CD14-positive monocyte (primary cell): ENCODE measurements around the gene PPIP5K1. TPM values are rescaled to one million over a fixed set of nuclear protein-coding genes. Genes with fewer than 3 reads are reported as not detected.

Experiments
- DNase-seq, 3 donors: peaks; one replicate each; pipeline ENCODE4 v3.0.0-alpha.2; 2011 to 2022
- H2AFZ ChIP-seq: 2 replicates; pipeline ENCODE4 v1.6.0; 2012; ENCODE audit warnings: mild to moderate bottlenecking, low read depth, low read length, inconsistent platforms; ENCODE audit not compliant: insufficient read depth, poor library complexity, severe bottlenecking
- H3K27ac ChIP-seq, 2 donors: 1 replicate in 1 of 2; 2 replicates in 1 of 2; pipeline ENCODE4 v1.5.1; 2012 to 2013; ENCODE audit warnings: low read length in 2 of 2, control low read depth in 1 of 2, inconsistent platforms in 1 of 2, low read depth in 1 of 2, mild to moderate bottlenecking in 1 of 2
- H3K27me3 ChIP-seq, 2 donors: one replicate each; pipeline versions ENCODE4 v1.6.0 to v1.6.1; 2011 to 2013; ENCODE audit warnings: low read length in 2 of 2; ENCODE audit not compliant: control insufficient read depth in 2 of 2, insufficient read depth in 2 of 2
- H3K36me3 ChIP-seq, 2 donors: replicated peaks in 1 of 2; 1 replicate in 1 of 2; 2 replicates in 1 of 2; pipeline versions ENCODE4 v1.5.1 to v1.6.1; 2012 to 2013; ENCODE audit warnings: low read length in 2 of 2, control low read depth in 1 of 2, inconsistent platforms in 1 of 2, mild to moderate bottlenecking in 1 of 2; ENCODE audit not compliant: insufficient read depth in 2 of 2, control insufficient read depth in 1 of 2
- H3K4me1 ChIP-seq, 2 donors: 1 replicate in 1 of 2; 2 replicates in 1 of 2; pipeline versions ENCODE4 v1.5.1 to v1.6.1; 2012 to 2013; ENCODE audit warnings: low read length in 2 of 2, control low read depth in 1 of 2, inconsistent platforms in 1 of 2, mild to moderate bottlenecking in 1 of 2, moderate library complexity in 1 of 2; ENCODE audit not compliant: insufficient read depth in 2 of 2, control insufficient read depth in 1 of 2
- H3K4me2 ChIP-seq: replicated peaks from 2 replicates; pipeline ENCODE3; 2012; ENCODE audit warnings: low read length, moderate library complexity, mild to moderate bottlenecking; ENCODE audit not compliant: poor library complexity, severe bottlenecking; ENCODE audit errors: extremely low read depth
- H3K4me3 ChIP-seq, 3 experiments: fragments of 200-600 bp in 1 of 3; sonication (generic) in 1 of 3; replicated peaks in 1 of 3; 1 replicate in 2 of 3; 2 replicates in 1 of 3; pipeline ENCODE4 v1.5.1; 2011 to 2013; ENCODE audit warnings: low read length in 3 of 3, mild to moderate bottlenecking in 3 of 3, control low read depth in 2 of 3, low read depth in 2 of 3, inconsistent platforms in 1 of 3, moderate library complexity in 1 of 3
- H3K79me2 ChIP-seq: 2 replicates; pipeline ENCODE4 v1.6.0; 2012; ENCODE audit warnings: mild to moderate bottlenecking, control low read depth, inconsistent platforms, low read length, moderate library complexity; ENCODE audit not compliant: insufficient read depth
- H3K9ac ChIP-seq: 2 replicates; pipeline ENCODE4 v1.6.0; 2017; ENCODE audit warnings: low read length, mild to moderate bottlenecking; ENCODE audit not compliant: insufficient read depth, poor library complexity, severe bottlenecking
- H3K9me3 ChIP-seq, 2 donors: replicated peaks in 1 of 2; 1 replicate in 1 of 2; 2 replicates in 1 of 2; pipeline versions ENCODE4 v1.5.1 to v1.6.1; 2012 to 2013; ENCODE audit warnings: low read length in 2 of 2, control low read depth in 1 of 2; ENCODE audit not compliant: control insufficient read depth in 1 of 2, insufficient read depth in 1 of 2
- H4K20me1 ChIP-seq: 2 replicates; pipeline ENCODE4 v1.6.0; 2012; ENCODE audit warnings: mild to moderate bottlenecking, low read length, control low read depth, moderate library complexity; ENCODE audit not compliant: insufficient read depth
- H3K27ac Mint-ChIP-seq, 7 donors: one replicate each; pipeline ENCODE4 v1.8.0; 2020; ENCODE audit warnings: mild to moderate bottlenecking in 7 of 7, mixed read lengths in 7 of 7, moderate library complexity in 6 of 7, inconsistent platforms in 2 of 7
- H3K27me3 Mint-ChIP-seq, 3 donors: one replicate each; pipeline ENCODE4 v1.8.0; 2021 to 2022; ENCODE audit warnings: low read depth in 3 of 3, mild to moderate bottlenecking in 3 of 3, mixed read lengths in 3 of 3, moderate library complexity in 3 of 3, inconsistent platforms in 1 of 3
- H3K36me3 Mint-ChIP-seq, 2 donors: one replicate each; pipeline ENCODE4 v1.8.0; 2020; ENCODE audit warnings: mixed read lengths in 2 of 2, inconsistent platforms in 1 of 2, mild to moderate bottlenecking in 1 of 2
- H3K4me1 Mint-ChIP-seq: one replicate; pipeline ENCODE4 v1.8.0; 2020; ENCODE audit warnings: mild to moderate bottlenecking, mixed read lengths
- H3K4me3 Mint-ChIP-seq, 2 donors: one replicate each; pipeline ENCODE4 v1.8.0; 2020; ENCODE audit warnings: mild to moderate bottlenecking in 2 of 2, mixed read lengths in 2 of 2, moderate library complexity in 1 of 2
- H3K9me3 Mint-ChIP-seq, 7 donors: one replicate each; pipeline ENCODE4 v1.8.0; 2020 to 2022; ENCODE audit warnings: mixed read lengths in 7 of 7, mild to moderate bottlenecking in 6 of 7, moderate library complexity in 6 of 7, inconsistent platforms in 2 of 7
- CTCF ChIP-seq: fragments of 200-600 bp; IDR thresholded peaks from one replicate; pipeline ENCODE4 v1.8.0; 2022; ENCODE audit warnings: antibody characterized with exemption, mild to moderate bottlenecking
- WGBS: methylation state at CpG from one replicate; pipeline ENCODE4 v1.1.5; 2013; ENCODE audit warnings: missing lambda C conversion rate; ENCODE audit not compliant: insufficient coverage; 5-methylcytosine and 5-hydroxymethylcytosine counted together
- intact Hi-C, 2 donors: fragments of 100-400 bp; cut with micrococcal nuclease; formaldehyde crosslinking; loops; one replicate each; pipeline versions ENCODE4 v1.15.0 to v1.15.1; 2023
- polyA plus RNA-seq, 3 donors: library from polyadenylated mRNA; depleted of rRNA in 1 of 3; unstranded in 2 of 3; stranded (reverse) in 1 of 3; fragments of 300-500 nt in 2 of 3; fragments of >200 nt in 1 of 3; fragmentation: Illumina TruSeq in 2 of 3; gene quantifications; 1 replicate in 2 of 3; 2 replicates in 1 of 3; pipeline ENCODE4 v1.2.3, GENCODE V29; 2012 to 2021

The PPIP5K1 gene
- polyA plus RNA-seq, 3 donors = 0.95 to 19.9 (median 2.0) TPM

DNA sequence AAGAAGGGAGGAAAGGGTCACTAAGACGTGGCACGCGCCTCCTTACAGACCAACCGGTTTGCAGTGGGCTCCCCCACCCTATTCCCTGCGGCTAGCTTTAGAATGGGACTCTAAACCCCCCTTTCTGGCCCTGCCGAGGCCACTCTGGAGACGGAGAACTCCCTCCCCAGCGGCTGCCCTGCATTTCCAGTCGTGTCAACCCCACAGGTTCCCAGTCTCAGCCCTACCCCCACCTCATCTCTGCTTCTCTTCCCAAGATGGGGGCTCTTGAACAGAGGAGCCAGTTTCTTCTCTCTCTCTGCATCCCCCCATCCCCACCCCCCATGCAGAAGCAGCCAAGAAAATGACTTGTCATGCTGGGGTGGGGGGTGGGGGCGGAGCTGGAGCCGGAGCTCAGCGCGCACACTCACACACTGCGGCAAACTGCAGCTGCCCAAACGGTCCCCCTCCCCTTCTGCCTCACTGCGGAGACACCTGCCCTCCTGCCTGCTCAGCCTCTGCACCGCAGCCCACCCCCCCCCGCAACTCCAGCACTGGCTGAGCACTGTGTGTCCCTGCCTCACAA is 71.7 kb downstream of the PPIP5K1 start:
- TF ChIP-seq CTCF = no peak
- H3K36me3 ChIP-seq = no peaks in the 10 kb centered on the region
- Mint-ChIP-seq H3K9me3 (peaks cover 0 to 4% (median 0%) of the 10 kb centered on the region in 7 donors), H3K36me3 (no peaks in the 10 kb centered on the region), H3K4me3 (peak overlapping the region; percentile 80 to 91), H3K27ac (peak overlapping the region in 1 of 7 donors; percentile 53), H3K4me1 (peaks cover 32% of the 10 kb centered on the region), H3K27me3 (peaks cover 25 to 33% (median 26%) of the 10 kb centered on the region in 3 donors)
- no peak overlapping the region for H3K27ac ChIP-seq
- peaks cover 3 to 25% of the 10 kb centered on the region in 2 donors for H3K27me3 ChIP-seq
- no peak for DNase-seq
- H3K9me3 ChIP-seq = no peaks in the 10 kb centered on the region
- peak overlapping the region; percentile 85 for H3K4me2 ChIP-seq
- H3K4me1 ChIP-seq = peaks cover 18 to 19% of the 10 kb centered on the region in 2 donors
- peak overlapping the region; percentile 85 for H2AFZ ChIP-seq
- no peaks in the 10 kb centered on the region for H3K79me2 ChIP-seq
- peak overlapping the region; percentile 60 for H3K9ac ChIP-seq
- H4K20me1 ChIP-seq = no peaks in the 10 kb centered on the region
- 0% methylated on average over 5 of the region's 18 CpGs for WGBS
- intact Hi-C loops = loop anchor here in 1 of 2 donors (10.0 kb wide), 1 partner anchor 73 kb away; no protein-coding TSS in a partner anchor
- H3K4me3 ChIP-seq = peak overlapping the region; percentile 6 to 73 (median 36)

DNA sequence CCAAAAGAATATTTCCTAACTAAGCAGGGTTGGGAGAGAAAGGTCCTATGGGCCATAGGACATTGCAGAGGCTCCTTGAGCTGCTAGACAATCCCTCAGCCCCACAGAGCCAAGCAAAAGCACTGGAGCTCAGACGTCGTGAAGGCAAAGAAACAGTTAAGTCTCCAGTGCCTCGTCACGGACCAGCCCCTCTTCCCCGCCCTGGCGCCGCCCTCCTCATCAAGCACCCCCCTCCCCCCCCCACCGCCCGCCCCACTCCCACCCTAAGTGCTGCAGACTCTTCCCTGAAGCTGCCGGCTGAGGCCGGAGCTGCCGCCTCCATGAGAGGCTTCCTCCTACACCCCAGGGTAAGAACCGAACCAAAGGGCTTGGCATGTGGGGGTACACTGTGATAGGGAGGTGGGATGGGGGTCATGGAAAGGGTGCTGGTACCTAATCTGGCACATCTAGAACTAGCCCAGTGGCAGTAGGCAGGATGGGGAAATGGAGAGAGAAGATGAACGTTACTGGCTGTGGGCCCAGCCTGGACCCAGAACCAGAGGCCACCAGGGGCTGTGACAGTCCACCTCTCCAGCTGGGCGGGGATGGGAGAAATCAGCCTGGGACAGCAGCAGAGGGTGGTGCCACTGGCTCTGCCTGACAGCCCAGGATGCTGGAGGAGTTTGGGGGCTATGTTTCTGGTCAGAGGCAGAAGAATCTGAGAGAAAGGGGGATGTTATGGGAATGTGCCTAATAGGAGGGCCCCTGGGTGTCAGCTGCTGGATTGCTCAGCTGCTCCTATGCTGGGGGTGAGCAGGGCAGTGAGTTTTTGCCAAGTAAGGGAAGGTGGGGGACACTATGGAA is 72.4 kb downstream of the PPIP5K1 start, which contains the start of gene MAP1A:
Gene MAP1A, plus strand, starts transcription at position 255 of the 843 bp plus-strand sequence. CDS start 3,866 bp downstream, outside the sequence.
- Mint-ChIP-seq H3K27me3 (peaks cover 28 to 36% (median 29%) of the 10 kb centered on the region in 3 donors), H3K4me3 (peak within 1 kb of the TSS; percentile 80 to 91), H3K36me3 (no peaks in the 10 kb centered on the region), H3K27ac (peak within 1 kb of the TSS in 1 of 7 donors; percentile 11), H3K9me3 (peaks cover 0 to 4% (median 0%) of the 10 kb centered on the region in 7 donors), H3K4me1 (peaks cover 32% of the 10 kb centered on the region)
- Histone ChIP-seq H3K4me3 (peak within 1 kb of the TSS; percentile 6 to 73 (median 36)), H3K27ac (no peak within 1 kb of the TSS), H3K79me2 (no peaks in the 10 kb centered on the region), H4K20me1 (no peaks in the 10 kb centered on the region), H3K9me3 (no peaks in the 10 kb centered on the region), H3K36me3 (no peaks in the 10 kb centered on the region), H3K4me1 (peaks cover 18 to 19% of the 10 kb centered on the region in 2 donors), H3K27me3 (peaks cover 3 to 25% of the 10 kb centered on the region in 2 donors), H3K9ac (peak within 1 kb of the TSS; percentile 60), H2AFZ (peak within 1 kb of the TSS; percentile 85), H3K4me2 (peak within 1 kb of the TSS; percentile 85)
- peak in 1 of 3 donors; percentile 9 for DNase-seq
- intact Hi-C loops = loop anchor here in 1 of 2 donors (10.0 kb wide), 1 partner anchor 73 kb away; no protein-coding TSS in a partner anchor
- WGBS = 0% methylated on average over 2 of the region's 15 CpGs
- no peak for TF ChIP-seq CTCF
